ENCODE data around the gene WEE2.
A peak's percentile ranks its signal among the peaks of the same experiment; 100 is the strongest.

WEE2 gene

GRCh38 chr7:141708351-141708750 lies at the start of gene WEE2:
WEE2 (plus strand) TSS chr7:141708353; CDS start chr7:141708759, 406 bp downstream.
- Histone ChIP-seq H3K9ac (ENCODE audit: low read depth, low read length) (no peak within 1 kb of the TSS), H3K9me3 (ENCODE audit: control insufficient read depth, insufficient read depth, low read length) (no peaks in the 10 kb centered on the region), H3K36me3 (ENCODE audit: control insufficient read depth, insufficient read depth, low read length) (no peaks in the 10 kb centered on the region)

DNA sequence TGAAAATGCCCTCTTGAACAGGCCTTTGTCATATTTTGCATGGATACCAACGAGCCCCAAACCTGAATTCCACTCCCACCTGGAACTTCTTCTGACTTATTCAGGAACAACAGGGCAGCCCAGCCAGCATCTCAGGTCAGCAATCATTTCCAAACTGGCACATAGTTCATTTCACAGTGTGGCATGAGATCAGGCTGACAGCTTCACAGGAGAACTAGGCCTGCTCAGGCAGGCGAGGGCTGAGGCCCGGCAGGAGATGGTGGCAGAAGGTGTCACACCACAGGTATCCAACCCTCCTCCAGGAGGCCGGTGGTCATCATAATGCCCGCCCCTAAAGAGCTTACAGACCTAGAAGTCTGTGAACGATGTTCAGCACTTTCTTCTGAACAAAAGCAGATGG lies 48.7 kb upstream of the WEE2 start:
- no peak overlapping the region for H3K27ac ChIP-seq (ENCODE audit: low read depth, low read length)
- H3K9me3 ChIP-seq (ENCODE audit: control insufficient read depth, insufficient read depth, low read length), result no peaks in the 10 kb centered on the region
- no peak overlapping the region for H3K9ac ChIP-seq (ENCODE audit: low read depth, low read length)
- H3K36me3 ChIP-seq (ENCODE audit: control insufficient read depth, insufficient read depth, low read length), result peaks cover 60% of the 10 kb centered on the region
- peaks cover 4% of the 10 kb centered on the region for H3K4me1 ChIP-seq (ENCODE audit: control insufficient read depth, insufficient read depth, low read length)
- H3K27me3 ChIP-seq (ENCODE audit: control insufficient read depth, insufficient read depth, low read length), result no peaks in the 10 kb centered on the region
- H3K4me3 ChIP-seq (ENCODE audit: low read depth, low read length), result no peak overlapping the region

More at GRCh38 chr7:141708351-141708750, at the start of gene WEE2:
- H3K27me3 ChIP-seq (ENCODE audit: control insufficient read depth, insufficient read depth, low read length), result peaks cover 4% of the 10 kb centered on the region
- no peak within 1 kb of the TSS for H3K27ac ChIP-seq (ENCODE audit: low read depth, low read length)
- H3K4me3 ChIP-seq (ENCODE audit: low read depth, low read length), result no peak within 1 kb of the TSS
- H3K4me1 ChIP-seq (ENCODE audit: control insufficient read depth, insufficient read depth, low read length), result peaks cover 19% of the 10 kb centered on the region

DNA sequence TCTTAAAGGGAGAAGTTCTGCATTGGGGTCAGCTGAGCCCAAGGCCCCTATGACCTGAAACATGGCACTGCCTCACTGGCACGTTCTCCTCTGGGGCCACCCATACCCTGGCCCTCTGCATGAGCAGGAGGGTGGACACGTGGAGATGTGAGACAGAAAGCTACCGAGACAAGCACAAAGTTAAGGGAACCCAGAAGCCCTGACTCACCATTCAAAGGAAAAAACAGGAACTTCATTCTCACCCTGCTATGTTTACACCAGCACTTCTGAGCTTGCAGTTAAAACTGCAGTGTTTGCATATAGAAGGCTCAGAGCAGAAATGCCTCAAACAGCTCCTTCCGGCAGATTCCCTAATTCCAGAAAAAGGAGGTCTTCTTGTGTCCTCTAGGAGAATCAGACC lies 47.9 kb upstream of the WEE2 start:
- Histone ChIP-seq H3K9me3 (ENCODE audit: control insufficient read depth, insufficient read depth, low read length) (no peaks in the 10 kb centered on the region), H3K4me1 (ENCODE audit: control insufficient read depth, insufficient read depth, low read length) (no peaks in the 10 kb centered on the region), H3K4me3 (ENCODE audit: low read depth, low read length) (no peak overlapping the region), H3K9ac (ENCODE audit: low read depth, low read length) (no peak overlapping the region), H3K36me3 (ENCODE audit: control insufficient read depth, insufficient read depth, low read length) (peaks cover 68% of the 10 kb centered on the region), H3K27ac (ENCODE audit: low read depth, low read length) (no peak overlapping the region), H3K27me3 (ENCODE audit: control insufficient read depth, insufficient read depth, low read length) (no peaks in the 10 kb centered on the region)

GRCh38 chr7:141663081-141663849 lies 44.9 kb upstream of the WEE2 start:
- Histone ChIP-seq H3K9ac (ENCODE audit: low read depth, low read length) (no peak overlapping the region), H3K27me3 (ENCODE audit: control insufficient read depth, insufficient read depth, low read length) (no peaks in the 10 kb centered on the region), H3K9me3 (ENCODE audit: control insufficient read depth, insufficient read depth, low read length) (no peaks in the 10 kb centered on the region), H3K4me1 (ENCODE audit: control insufficient read depth, insufficient read depth, low read length) (no peaks in the 10 kb centered on the region), H3K4me3 (ENCODE audit: low read depth, low read length) (no peak overlapping the region), H3K36me3 (ENCODE audit: control insufficient read depth, insufficient read depth, low read length) (peaks cover 67% of the 10 kb centered on the region), H3K27ac (ENCODE audit: low read depth, low read length) (no peak overlapping the region)

DNA sequence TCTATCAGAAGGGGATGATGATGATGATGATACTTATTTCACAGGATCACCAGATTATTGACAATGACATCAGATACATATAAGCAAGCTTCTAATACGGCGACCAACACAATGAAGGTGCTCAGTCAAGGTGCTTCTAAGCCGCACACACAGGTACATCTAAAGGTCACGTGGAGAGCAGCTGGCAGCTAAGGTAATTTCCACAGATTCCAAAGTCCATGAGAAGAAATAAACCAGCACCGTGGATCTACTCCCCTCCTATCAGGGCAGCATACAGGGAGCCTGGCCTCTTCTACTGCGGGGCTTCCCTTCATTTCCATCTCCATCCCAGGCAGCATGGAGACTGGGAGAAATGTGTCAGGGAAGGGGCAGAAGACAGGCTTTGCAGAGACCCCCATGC lies 43.7 kb upstream of the WEE2 start:
- H3K36me3 ChIP-seq (ENCODE audit: control insufficient read depth, insufficient read depth, low read length), result peaks cover 57% of the 10 kb centered on the region
- H3K27ac ChIP-seq (ENCODE audit: low read depth, low read length), result no peak overlapping the region
- H3K4me1 ChIP-seq (ENCODE audit: control insufficient read depth, insufficient read depth, low read length), result no peaks in the 10 kb centered on the region
- H3K27me3 ChIP-seq (ENCODE audit: control insufficient read depth, insufficient read depth, low read length), result no peaks in the 10 kb centered on the region
- H3K9ac ChIP-seq (ENCODE audit: low read depth, low read length), result no peak overlapping the region
- no peak overlapping the region for H3K4me3 ChIP-seq (ENCODE audit: low read depth, low read length)
- no peaks in the 10 kb centered on the region for H3K9me3 ChIP-seq (ENCODE audit: control insufficient read depth, insufficient read depth, low read length)

DNA sequence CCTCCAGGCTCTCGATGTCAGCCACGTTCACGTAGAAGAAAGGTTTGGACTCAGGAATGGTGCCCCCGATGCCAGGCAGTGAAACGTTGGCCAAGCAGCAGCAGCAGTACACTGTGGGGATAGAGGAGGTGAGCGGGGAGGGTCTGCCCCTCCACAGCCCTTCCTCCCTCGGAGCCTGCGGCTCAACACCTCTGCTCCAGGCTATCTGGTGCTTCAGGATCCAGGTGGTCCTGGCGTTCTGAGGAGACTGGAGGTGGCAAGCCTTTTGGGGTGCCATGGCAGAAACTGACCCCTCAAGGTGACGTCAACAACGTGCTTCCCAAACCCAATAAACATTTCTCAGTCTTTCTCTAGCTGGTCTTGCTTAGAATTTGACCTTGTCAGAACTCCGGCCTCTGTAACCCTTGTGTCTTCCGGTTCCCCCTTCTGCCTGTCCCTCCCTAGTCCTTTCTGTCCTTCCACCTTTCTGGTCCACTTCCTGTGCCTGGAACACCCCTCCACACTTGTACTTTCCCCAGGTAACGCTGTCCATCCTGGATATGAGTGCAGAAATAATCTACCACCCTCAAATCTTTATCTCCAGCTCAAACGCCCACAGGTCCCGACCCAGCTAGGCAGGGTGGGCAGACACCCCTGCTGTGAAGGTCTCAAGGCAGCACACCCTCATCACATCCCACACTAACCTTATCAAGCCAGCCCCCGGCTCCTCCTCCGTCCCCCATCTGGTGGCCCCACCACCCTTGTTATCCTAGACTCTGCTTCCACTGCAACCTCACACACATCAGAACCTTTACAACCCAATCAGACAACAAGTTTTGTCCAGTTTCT lies 42.7 kb upstream of the WEE2 start:
- H3K9me3 ChIP-seq (ENCODE audit: control insufficient read depth, insufficient read depth, low read length), result no peaks in the 10 kb centered on the region
- no peaks in the 10 kb centered on the region for H3K27me3 ChIP-seq (ENCODE audit: control insufficient read depth, insufficient read depth, low read length)
- no peak overlapping the region for H3K27ac ChIP-seq (ENCODE audit: low read depth, low read length)
- peaks cover 51% of the 10 kb centered on the region for H3K36me3 ChIP-seq (ENCODE audit: control insufficient read depth, insufficient read depth, low read length)
- H3K4me1 ChIP-seq (ENCODE audit: control insufficient read depth, insufficient read depth, low read length), result no peaks in the 10 kb centered on the region
- H3K9ac ChIP-seq (ENCODE audit: low read depth, low read length), result no peak overlapping the region
- no peak overlapping the region for H3K4me3 ChIP-seq (ENCODE audit: low read depth, low read length)

DNA sequence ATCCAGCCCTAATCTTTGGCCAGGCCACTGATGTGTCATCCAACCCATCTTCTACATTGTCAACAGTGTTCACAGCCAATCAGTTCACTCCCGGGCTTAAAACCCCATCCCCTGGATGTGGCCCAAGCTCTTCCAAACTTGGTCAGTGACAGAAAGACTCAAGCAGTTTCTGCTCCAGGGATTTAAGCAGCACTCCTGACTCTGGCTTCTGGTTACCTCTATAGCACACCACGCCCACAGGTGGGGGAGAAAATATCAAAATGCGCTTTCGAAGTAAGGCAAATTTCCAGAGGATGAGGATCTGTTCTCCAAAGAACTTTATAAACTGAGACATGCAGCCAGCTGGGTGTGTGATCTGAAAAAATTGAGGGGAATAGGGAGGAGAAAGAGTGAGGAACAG lies 42.1 kb upstream of the WEE2 start:
- Histone ChIP-seq H3K4me3 (ENCODE audit: low read depth, low read length) (no peak overlapping the region), H3K36me3 (ENCODE audit: control insufficient read depth, insufficient read depth, low read length) (peaks cover 47% of the 10 kb centered on the region), H3K9ac (ENCODE audit: low read depth, low read length) (no peak overlapping the region), H3K27me3 (ENCODE audit: control insufficient read depth, insufficient read depth, low read length) (no peaks in the 10 kb centered on the region), H3K9me3 (ENCODE audit: control insufficient read depth, insufficient read depth, low read length) (no peaks in the 10 kb centered on the region), H3K27ac (ENCODE audit: low read depth, low read length) (no peak overlapping the region), H3K4me1 (ENCODE audit: control insufficient read depth, insufficient read depth, low read length) (no peaks in the 10 kb centered on the region)

DNA sequence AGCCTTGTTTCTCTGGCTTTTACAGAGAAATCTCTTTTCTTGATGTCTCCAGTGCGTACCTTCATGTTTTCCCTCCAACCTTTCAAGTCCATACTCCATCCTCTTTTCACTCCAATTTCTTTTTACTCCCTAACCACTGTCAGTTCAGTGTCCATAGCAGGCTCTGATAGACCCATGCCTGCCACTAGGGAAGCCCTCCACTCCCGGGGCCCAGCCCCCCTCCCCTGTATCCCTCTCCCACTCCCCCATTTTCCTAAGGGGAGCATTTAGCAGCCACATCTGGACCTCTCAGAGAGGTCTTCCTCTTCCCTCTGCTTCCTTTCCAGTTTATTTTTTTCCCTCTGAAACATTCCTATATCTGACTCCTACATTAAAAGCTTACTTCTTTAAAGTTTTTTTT lies 39.3 kb upstream of the WEE2 start:
- H3K4me1 ChIP-seq (ENCODE audit: control insufficient read depth, insufficient read depth, low read length), result no peaks in the 10 kb centered on the region
- H3K27me3 ChIP-seq (ENCODE audit: control insufficient read depth, insufficient read depth, low read length), result no peaks in the 10 kb centered on the region
- H3K9me3 ChIP-seq (ENCODE audit: control insufficient read depth, insufficient read depth, low read length), result no peaks in the 10 kb centered on the region
- peaks cover 35% of the 10 kb centered on the region for H3K36me3 ChIP-seq (ENCODE audit: control insufficient read depth, insufficient read depth, low read length)
- H3K27ac ChIP-seq (ENCODE audit: low read depth, low read length), result no peak overlapping the region
- H3K9ac ChIP-seq (ENCODE audit: low read depth, low read length), result no peak overlapping the region
- no peak overlapping the region for H3K4me3 ChIP-seq (ENCODE audit: low read depth, low read length)

DNA sequence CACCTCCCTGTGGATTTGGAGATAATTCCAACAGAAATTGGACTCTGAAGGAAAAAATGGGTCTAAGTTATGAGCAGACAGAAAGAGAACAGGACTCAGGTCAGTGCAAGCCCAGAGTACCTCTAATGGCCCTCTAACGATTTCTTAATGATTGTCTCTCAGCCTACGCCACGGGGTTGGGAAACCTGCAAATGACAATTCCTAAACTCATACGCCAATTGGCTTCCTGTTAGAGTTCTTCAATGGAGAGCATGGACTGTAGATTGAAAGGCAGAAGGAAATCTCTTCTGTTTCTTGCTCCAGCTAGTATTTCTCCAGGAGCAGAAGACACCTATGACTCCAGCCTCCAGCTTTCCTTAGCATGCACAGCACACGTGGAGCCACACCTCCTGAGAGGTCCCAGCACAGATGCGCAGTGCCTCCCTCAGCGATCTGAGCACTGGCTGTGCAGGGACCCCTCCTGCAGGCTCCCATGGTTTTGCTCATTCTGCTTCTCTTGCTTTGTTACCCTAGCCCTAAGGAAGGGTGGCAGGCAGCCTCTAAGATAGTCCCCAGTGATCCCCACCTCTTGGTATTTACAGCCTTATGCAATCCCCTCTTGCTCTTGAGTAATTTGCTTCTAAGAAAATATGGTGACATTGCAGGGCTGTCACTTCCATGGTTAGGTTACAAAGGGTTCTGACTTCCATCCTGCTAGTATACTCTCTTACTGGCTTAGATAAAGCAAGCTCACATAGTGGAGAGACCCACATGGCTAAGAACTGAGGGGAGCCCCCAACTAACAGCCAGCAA lies 36.3 kb upstream of the WEE2 start:
- no peaks in the 10 kb centered on the region for H3K9me3 ChIP-seq (ENCODE audit: control insufficient read depth, insufficient read depth, low read length)
- no peak overlapping the region for H3K9ac ChIP-seq (ENCODE audit: low read depth, low read length)
- H3K4me3 ChIP-seq (ENCODE audit: low read depth, low read length), result no peak overlapping the region
- peaks cover 7% of the 10 kb centered on the region; the same call in 1 of the 2 replicates for H3K4me1 ChIP-seq (ENCODE audit: control insufficient read depth, insufficient read depth, low read length)
- peaks cover 13% of the 10 kb centered on the region for H3K36me3 ChIP-seq (ENCODE audit: control insufficient read depth, insufficient read depth, low read length)
- no peaks in the 10 kb centered on the region for H3K27me3 ChIP-seq (ENCODE audit: control insufficient read depth, insufficient read depth, low read length)
- H3K27ac ChIP-seq (ENCODE audit: low read depth, low read length), result no peak overlapping the region

DNA sequence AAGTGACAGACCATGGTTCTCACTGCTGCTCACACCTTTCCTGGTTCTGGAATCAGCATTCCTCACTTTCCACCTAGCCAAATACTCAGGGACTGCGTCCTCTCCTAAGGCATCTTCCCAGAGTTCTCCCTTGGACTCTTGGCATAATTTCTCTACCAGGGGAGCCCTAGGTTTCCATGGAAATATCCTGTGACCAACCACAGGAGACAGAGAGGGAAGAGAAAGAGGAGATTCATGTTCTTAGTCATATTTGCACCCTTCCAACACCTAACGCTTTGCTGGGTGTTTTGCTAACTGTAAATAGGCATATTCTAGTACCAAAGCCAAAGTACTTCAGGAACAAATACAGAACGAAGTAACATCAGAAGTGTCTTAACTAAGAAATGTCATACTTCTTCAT lies 34.8 kb upstream of the WEE2 start:
- no peaks in the 10 kb centered on the region for H3K27me3 ChIP-seq (ENCODE audit: control insufficient read depth, insufficient read depth, low read length)
- H3K4me1 ChIP-seq (ENCODE audit: control insufficient read depth, insufficient read depth, low read length), result peaks cover 7% of the 10 kb centered on the region; the same call in 1 of the 2 replicates
- no peaks in the 10 kb centered on the region for H3K9me3 ChIP-seq (ENCODE audit: control insufficient read depth, insufficient read depth, low read length)
- H3K4me3 ChIP-seq (ENCODE audit: low read depth, low read length), result no peak overlapping the region
- H3K36me3 ChIP-seq (ENCODE audit: control insufficient read depth, insufficient read depth, low read length), result peaks cover 13% of the 10 kb centered on the region
- H3K27ac ChIP-seq (ENCODE audit: low read depth, low read length), result peak overlapping the region; percentile 89
- H3K9ac ChIP-seq (ENCODE audit: low read depth, low read length), result no peak overlapping the region
